IPS-NIHi11 (cell line): ENCODE data around the gene TTLL9.
"Not testable (repeated sequence)": the region's sequence is repeated elsewhere in the genome, so short reads cannot be mapped to it uniquely, and the experiment has no call there.

Experiments
- DNase-seq: peaks from one replicate; pipeline ENCODE4 v3.0.0; 2012; ENCODE audit warnings: mixed read lengths, low spot score

Gene TTLL9

DNA sequence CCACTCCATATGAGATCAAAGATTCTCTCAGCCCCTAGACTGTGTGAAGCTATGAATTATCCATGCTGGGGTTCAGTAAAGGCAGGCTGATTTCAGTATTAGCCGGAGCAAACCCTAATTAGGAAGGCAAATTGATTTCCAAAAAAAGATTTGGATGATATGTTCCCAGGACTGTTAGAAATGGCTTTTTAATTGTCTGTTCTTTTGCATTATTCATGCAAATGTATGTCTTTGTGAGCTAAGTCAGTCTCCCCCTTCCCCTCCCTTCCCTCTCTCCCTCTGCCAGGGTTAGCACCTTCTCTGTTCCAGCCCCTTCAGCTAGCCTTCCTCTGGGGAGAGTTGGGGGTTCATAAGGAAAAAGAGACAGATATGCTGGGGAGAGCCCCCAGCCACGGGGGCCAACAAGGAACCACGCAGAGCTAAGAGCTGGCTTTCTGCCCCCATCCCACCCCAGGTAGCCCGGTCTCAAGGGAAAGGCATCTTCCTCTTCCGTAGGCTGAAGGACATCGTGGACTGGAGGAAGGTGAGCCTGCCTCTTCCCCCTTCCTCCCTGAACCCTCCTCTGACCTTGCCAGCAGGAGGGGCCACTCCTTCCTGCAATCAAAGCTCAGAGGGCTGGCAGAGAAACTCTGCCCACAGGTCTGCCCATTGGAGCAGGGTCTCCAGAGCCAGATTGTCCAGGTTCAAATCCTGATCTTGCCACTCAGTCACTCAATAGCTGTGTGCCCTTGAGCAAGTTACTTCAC, 49.1 kb downstream of the TTLL9 start:
- no peak for DNase-seq

DNA sequence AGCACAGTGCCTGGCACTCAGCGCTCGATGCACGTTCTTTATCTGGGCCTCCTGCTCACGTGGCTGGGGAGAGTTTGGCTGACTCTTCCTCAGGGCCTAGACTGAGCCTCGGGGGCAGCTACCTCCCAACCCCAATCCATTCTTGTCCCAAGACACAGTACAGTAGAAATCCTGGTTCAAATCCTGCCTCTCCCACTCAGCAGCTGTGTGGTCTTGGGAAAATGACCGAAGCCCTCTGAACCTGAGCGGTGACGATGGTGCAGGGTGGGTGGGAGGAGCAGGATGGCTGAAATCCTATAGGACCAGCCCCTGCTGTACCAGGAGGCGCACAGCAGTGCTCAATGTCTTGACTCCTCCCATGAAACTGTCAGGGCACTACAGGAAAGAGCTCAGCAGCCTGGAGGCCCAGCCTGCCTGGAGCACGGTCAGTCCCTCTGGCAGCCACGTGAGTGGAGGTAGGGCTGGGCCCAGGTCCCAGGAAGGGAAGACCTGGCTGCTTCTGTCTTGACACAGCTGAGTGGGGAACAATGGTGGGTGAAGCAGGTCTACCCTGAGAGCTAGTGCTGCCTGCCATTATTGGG, 49.9 kb downstream of the TTLL9 start:
- DNase-seq, result peak; percentile 37

DNA sequence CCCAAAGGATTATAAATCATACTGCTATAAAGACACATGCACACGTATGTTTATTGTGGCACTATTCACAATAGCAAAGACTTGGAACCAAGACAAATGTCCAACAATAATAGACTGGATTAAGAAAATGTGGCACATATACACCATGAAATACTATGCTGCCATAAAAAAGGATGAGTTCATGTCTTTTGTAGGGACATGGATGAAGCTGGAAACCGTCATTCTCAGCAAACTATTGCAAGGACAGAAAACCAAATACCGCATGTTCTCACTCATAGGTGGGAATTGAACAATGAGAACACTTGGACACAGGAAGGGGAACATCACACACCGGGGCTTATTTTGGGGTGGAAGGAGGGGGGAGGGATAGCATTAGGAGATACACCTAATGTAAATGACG, 51.0 kb downstream of the TTLL9 start:
- DNase-seq, result not testable (repeated sequence)

DNA sequence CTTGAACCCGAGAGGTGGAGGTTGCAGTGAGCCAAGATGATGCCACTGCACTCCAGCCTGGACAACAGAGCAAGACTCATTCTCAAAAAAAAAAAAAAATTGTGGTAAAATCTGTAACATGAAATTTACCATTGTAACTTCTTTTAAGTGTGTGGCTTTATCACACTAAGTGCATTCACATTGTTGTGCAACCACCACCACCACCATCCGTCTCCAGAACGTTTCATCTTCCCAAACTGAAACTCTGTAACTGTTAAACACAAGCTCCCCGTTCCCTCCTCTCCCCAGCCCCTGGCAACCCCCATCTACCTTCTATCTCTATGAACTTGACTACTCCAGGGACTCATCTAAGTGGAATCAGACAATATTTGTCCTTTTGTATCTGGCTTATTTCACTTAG, 51.7 kb downstream of the TTLL9 start:
- no peak for DNase-seq

DNA sequence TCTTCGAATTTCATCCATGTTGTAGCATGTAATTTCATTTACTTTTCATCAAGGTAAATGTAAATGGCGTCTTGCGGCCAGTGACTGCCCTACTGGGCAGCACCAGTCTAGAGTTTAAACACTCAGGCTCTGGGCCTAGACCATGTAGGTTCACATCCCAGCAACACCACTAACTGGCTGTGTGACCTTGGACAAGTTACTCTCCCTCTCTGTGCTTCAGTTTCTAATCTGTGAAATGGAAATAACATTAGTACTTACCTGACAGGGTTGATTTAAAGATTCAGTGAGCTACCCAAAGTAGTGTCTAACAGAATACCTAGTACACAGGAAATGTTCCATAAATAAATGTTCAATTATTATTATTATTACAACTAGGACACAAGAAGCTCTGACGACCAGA, 52.2 kb downstream of the TTLL9 start:
- DNase-seq, result no peak

DNA sequence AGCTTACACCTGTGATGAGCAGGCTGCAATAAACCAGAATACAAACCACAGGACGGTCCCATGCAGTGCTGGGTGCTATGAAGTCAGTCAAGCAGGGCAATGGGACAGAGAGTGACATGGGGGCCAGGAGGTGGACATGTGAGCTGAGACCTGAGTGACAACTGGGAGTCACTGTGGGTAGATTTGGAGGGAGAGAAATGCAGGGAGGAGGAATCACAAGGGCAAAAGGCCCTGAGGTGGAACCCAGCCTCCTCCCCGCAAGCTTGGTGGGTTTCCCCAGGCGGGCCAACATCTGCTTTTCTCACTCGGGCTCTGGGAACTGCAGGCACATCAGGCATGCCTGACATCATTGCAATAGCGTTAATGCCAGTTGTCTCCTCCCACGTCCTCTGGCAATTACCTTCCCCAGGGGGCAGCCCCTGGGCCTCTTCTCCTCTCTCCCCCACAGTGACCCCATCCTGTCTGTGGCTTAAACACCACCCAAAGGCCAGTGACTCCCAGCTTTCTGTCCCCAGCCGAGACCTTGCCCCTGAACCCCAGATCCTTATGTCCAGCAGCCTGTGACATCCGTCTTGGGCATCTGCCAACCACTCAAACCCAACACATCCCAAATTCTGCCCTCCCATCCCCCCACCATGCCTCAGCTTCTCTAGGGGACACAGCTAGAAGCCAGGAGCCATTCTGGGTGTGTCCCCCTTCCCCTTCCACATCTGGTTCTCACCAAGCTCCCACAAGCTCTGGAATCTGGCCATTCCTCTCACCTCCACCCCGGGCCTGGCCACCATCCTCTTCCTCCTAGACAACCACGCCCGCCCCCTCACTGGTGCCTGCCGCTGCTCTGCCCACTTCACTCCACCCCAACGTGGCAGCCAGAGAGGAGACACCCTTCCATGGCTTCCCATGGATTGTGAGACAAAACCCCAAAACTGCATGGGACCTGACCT, 53.2 kb downstream of the TTLL9 start:
- DNase-seq, result no peak

DNA sequence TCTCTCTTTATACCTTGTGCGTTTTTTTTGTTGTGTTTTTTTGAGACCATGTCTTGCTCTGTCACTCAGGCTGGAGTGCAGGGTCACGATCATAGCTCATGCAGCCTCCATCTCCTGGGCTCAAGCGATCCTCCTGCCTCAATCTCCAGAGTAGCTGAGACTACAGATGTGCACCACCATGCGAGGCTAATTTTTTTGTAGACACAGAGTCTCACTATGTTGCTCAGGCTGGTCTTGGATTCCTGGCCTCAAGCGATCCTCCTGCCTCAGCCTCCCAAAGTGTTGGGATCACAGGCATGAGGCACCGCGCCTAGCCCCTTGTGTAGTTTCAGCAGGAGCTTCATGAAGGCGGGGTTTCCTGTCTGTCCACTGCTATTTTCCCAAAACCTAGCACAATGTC, 54.1 kb downstream of the TTLL9 start:
- DNase-seq, result no peak

DNA sequence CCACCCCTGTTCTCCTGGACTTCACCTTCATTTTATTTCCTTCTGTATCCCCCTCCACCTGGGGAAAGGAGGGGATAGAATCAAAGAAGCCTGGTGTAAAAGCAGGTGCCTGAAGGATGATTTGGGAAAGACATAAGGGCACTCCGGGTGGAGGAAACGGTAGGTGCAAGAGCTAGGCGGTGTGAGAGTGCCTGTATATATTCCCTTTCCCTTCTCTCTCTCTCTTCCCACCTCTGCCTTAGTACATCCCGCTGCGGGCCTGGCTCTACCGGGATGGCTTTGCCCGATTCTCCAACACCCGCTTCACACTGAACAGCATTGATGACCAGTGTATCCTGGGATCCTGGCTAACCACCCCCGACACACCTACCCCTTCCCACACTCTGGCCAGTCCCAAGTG, 55.2 kb downstream of the TTLL9 start:
- DNase-seq, result no peak

DNA sequence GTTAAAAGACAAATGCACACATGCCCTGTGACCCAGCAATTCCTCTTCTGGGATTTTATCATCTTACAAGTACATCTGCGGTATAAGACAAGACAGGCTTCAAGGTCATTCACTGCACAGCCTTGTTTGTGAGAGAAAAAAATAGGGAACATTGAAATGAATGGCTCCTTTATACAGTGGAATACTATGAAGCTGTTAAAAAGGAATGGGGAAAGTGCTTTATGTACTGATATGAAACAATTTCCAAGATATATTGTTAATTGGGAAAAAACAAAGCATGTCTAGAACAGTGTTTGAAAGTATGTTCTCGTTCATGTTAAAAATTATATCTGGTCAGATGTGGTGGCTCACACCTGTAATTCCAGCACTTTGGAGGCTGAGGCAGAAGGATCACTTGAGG, 56.1 kb downstream of the TTLL9 start:
- no peak for DNase-seq

DNA sequence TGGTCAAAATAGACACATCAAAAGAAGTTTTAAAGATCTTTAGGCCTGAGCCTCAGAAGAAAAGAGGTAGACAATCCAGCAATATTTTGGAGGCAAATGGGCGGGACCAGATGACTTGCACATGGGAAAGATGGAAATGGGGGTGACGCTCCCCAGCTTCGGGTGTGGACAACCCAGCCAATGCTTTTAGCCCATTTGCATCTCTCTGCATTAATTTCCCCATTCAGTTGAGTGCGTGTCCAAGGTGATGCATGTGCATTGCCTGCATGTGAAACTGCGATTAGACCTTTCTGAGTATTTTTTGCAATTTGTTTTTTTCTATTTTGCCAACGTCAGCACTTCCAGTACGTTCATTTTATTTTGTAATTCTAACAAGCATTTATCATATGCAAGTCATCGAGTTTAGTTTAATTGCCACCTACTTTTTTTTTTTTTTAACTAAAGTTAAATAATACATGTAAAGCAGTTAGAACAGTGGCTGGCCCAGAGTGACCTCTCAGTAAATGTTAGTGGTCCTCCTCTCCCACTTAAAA, 57.3 kb downstream of the TTLL9 start:
- DNase-seq, result no peak

DNA sequence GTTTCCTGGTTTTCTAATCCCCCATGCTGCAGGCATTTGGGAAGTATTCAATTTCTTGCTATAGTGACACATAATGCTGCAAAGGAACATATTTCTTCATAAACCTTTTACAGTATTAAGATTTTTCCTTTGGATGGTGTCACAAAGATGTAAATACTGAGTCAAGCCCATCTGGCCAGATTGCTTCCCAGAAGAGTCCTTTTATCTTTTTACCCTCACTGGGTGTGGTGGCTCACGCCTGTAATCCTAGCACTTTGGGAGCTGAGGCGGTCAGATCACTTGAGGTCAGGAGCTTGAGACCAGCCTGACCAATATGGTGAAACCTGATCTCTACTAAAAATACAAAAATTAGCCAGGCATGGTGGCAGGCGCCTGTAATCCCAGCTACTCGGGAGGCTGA, 59.2 kb downstream of the TTLL9 start:
- not testable (repeated sequence) for DNase-seq

DNA sequence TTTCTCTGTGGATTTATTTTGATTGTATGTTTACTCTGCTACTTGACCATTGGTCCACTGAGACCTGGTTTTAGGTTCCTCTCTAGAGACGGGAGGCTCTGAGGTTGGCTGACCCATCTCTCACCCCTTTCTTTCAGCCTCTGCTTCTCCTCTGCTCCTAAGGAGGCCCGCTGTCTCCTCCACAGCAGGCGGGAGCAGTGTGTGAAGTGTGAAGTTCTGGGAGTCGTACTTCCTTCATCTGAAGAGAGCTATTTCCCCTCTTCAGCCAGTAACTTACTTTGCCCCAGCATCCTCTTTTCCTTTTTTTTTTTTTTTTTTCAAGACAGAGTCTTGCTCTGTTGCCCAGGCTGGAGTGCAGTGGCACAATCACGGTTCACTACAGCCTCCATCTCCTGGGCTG, 60.3 kb downstream of the TTLL9 start:
- no peak for DNase-seq

DNA sequence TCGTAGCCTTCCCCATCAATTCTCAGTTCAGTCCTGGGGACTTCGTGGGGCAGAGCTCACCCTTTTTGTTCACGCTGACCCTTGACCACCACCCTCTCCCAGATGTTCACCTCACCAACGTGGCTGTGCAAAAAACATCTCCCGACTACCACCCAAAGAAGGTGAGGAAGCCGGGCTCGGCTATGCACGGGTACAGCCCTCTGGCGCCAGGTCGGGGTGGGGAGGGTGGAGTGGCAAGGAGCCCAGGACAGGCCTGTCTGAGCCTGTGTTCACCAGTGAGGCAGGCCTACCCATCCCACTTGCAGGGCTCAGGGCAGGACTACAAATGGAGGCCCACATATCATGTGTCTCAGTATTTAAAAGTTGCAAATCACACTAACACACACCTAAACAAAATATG, 63.3 kb downstream of the TTLL9 start:
- no peak for DNase-seq

DNA sequence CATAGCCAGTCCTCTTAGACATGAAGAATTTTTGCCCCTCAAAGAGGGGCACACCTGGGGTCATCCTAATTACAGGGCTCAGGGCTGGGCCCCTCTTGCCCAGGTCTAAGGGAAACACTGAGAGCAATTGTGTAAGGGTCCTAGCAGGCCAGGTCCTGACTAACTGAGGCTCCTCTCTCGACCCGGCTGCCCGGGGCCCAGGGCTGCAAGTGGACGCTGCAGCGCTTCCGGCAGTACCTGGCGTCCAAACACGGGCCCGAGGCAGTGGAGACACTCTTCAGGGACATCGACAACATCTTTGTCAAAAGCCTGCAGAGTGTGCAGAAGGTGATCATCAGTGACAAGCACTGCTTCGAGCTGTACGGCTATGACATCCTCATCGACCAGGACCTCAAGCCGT, 64.1 kb downstream of the TTLL9 start:
- no peak for DNase-seq

DNA sequence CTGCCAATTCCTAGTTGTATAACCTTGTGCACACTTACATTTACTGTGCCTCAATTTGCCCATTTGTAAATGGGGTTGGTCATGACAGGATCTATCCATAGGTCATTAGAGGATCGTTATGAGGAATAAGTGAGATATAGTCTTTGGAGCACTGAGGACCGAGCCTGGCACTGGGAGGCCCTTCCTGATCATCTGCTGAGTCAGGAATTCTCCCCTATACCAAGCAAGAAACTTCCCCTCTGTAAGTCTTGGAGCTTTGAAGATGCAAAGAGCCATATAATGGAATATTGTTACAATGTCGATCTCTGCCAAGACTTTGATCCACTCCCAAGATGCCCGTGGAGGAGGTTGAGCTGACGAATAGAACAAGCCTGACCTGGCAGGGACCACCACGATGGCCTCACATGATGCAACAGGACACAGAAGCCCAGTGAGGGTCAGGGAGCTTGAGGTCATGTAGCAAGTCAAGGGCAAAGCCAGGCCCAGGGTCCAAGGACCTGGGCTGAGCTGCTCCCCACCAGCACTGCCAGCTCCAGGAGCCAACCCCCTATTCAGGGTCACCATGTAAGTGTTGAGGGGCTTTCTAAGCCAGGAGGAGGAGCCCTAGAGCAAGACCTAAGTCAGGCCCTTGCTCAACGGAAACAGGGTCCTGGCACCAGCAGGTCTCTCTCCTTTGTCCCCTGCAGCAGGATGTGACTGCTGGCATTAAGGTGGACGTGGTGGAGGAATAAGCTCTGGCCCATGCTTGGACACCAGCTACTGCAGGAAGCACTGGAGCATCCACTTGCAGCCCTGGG, 64.7 kb downstream of the TTLL9 start:
- DNase-seq, result peak; percentile 64

DNA sequence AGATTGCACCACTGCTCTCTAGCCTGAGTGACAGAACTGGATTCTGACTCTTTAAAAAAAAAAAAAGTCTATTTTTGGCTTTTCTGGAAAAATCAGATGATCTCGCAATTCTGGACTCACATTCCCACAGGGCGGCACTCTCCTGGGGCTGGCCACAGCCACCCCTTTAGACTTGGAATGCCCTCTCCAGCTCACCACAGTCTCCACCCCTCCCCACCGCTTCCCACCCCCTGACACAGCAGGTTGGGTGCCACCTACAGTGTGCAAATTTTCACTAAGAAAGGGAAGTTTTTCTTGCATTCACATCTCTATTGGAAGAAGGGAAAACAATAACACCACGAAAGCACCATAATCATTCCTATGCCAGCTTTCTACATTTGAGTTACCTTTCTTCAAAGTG, 66.0 kb downstream of the TTLL9 start:
- no peak for DNase-seq

DNA sequence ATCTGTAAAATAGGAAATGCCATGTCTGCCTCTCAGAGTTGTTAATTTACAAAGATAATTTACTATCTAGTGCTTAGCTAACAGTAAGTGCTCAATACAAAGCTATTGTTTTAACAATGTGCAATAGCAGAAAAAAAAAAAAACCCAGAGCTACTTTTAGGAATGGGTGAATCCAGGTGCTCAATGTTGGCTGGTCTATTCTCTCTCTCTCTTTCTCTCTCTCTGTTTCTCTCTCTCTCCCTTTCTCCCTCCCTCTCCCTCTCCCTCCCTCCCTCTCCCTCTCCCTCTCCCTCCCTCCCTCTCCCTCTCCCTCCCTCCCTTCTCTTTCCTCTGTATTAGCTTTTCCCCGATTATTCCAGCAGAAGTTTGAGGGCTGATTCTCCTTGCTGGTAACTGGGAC, 67.4 kb downstream of the TTLL9 start:
- DNase-seq, result no peak

DNA sequence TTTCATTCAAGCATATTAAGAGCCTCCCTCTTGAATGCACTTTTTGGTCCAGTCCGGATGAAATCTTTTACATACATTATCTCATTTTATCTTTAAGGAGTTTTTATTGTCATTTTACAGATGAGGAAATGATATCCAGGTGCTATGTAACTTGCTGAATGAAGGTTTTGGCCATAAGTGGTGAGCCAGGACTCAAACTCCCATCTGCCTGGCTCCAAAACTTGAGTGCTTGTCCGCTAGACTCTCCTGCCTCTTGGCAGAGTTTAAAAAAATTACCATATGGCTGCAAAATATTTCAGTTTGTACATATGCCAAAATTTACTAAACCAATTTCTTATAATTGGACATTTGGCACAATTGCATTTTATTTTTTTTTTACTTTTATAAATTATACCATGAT, 69.2 kb downstream of the TTLL9 start:
- DNase-seq, result no peak

DNA sequence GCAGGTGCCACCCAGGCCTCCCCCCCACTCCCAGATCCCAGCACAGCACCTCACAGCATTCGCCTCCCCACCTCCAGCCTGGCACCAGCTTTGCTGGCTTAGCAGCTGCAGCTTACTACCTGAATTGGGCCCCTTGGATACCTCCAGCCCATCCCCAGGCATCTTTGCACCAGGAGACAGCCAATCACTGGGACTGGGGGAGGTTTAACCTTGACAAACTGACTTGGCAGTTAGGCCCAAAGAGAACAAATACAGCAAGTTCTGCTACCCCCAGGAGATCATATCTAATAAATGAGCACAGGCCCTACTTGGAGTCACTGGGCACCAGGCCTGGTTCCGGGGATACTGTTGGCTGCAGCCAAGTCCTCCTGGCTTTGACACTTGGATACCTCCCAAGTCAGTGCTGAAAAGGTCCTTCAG, 72.6 kb downstream of the TTLL9 start:
- no peak for DNase-seq

DNA sequence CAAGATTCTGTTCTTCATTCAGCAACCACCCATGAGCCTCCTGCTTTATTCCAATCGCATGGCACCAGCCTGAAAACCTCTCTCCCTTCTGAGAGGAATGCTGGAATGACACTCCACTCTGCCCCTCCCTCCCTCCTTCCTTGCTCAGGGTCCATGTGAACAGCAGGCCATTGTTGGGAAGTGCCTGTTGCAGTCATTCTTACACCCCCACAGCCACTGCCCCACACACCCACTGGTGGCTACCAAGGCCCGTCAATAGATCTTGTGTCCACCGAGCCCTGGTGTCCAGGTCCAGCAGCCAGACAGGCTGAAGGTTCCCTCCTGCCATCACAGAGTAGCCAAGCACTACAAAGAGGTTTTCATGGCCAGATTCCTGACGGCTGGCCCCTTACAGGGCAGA, 74.9 kb downstream of the TTLL9 start:
- no peak for DNase-seq

DNA sequence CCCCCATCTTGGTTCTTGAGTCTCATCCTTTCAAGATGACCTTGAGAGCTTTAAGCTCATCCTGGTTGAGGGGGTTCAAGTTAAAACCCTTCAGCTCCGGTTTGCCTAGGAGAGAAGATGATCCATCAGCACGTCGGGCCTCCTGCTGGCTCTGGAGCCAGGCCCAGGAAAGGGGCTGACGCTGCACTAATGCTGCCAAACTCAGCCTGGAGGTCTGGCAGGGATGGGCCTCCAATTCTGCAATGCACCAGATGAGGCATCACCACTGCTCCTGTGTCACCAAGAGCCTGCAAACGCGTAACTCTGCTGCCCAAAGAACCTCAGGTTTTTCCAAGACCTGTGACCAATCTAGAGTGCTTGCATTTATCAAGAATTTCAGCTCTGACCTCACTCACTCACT, 75.4 kb downstream of the TTLL9 start:
- no peak for DNase-seq

DNA sequence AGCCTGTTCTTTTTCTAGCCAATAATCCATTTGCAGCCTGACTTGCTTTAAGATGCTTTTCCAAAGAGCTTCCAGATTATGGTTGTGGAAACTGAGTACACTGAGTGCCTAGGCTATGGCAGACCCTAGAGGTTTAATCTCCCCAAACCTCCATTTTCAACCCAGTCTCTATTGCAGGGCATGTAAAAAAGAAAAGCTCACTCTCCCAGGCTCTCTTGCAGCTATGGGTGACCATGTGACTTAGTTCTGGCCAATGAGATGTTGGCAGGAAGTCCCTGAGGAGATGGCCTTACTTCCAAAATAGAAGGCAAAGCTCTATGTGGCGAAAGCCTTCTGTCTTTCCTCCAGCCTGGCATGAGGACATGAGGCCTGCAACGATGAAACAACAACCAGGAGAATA, 77.6 kb downstream of the TTLL9 start:
- no peak for DNase-seq
